NB4 (cell line): ENCODE measurements around the gene SCN1B.

Source experiments
- CTCF ChIP-seq: IDR thresholded peaks from one replicate; pipeline ENCODE4 v1.5.1; 2012; ENCODE audit warnings: low read depth, low read length
- MAX ChIP-seq: IDR thresholded peaks from 2 replicates; pipeline ENCODE4 v1.6.1; 2011; ENCODE audit warnings: low read depth, low read length
- MYC ChIP-seq: IDR thresholded peaks from 2 replicates; pipeline ENCODE4 v1.6.1; 2011; ENCODE audit warnings: low read depth, low read length
- POLR2A ChIP-seq: IDR thresholded peaks from 2 replicates; pipeline ENCODE4 v1.6.1; 2011; ENCODE audit warnings: mild to moderate bottlenecking; ENCODE audit not compliant: insufficient read length; ENCODE audit errors: extremely low read depth

GRCh38 chr19:35052599-35053190 lies 22.4 kb downstream of the SCN1B start:
- TF ChIP-seq CTCF = no peak
- no peak for TF ChIP-seq POLR2A
- TF ChIP-seq MAX = no peak
- no peak for TF ChIP-seq MYC
